ENCODE results near the gene INMT.

- no peak for TF ChIP-seq CTCF (IDR thresholded peaks at IDR 0.05 in 8 of 11, conservative IDR thresholded peaks at IDR 0.05 in 3 of 11)
- TF ChIP-seq POLR2A (IDR thresholded peaks at IDR 0.05) = no peak
- no peak for TF ChIP-seq POLR2AphosphoS5 (IDR thresholded peaks at IDR 0.05)
These were observed 19.3 kb upstream of the INMT start for GRCh38 chr7:30732606-30733005.
